Central memory CD4-positive, alpha-beta T cell (primary cell): ENCODE measurements around the gene CDYL2.

ENCODE experiments used
- DNase-seq: peaks from one replicate; pipeline ENCODE4 v3.0.0; 2022

Gene CDYL2

DNA sequence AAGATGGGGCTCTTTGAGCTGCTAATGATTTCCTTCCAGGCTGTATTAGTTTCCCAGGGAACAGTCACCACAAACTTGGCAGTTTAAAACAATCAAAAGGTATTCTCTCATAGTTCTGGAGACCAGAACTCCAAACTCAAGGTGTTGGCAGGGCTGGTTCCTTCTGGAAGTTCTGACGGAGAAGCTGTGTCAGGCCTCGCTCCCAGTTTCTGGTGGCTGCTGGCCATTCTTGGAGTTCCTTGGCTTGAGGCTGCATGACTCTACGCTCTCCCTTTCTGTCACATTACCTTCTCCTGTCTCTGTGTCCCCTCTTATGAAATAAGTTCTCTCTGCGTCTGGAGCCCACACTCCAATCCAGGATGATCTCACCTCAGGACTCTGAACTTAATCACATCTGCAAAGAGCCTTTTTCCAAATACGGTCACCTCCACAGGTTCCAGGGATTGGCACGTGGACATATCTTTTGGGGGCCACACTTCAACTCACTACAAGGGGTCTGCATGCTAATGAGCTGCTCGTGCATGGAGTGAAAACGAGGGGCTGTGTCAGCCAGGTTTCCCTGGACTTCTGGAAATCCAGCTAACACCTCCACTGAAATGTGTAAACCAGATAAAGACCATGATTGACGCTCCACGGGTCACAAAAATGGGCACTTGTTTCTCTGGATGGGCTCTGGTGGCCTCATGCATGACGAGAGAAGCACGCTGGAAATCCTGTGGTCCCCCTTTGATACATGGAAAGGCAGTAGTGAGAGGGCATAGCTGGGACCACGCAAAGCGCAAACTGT, 185.3 kb downstream of the CDYL2 start:
- DNase-seq, result no peak

DNA sequence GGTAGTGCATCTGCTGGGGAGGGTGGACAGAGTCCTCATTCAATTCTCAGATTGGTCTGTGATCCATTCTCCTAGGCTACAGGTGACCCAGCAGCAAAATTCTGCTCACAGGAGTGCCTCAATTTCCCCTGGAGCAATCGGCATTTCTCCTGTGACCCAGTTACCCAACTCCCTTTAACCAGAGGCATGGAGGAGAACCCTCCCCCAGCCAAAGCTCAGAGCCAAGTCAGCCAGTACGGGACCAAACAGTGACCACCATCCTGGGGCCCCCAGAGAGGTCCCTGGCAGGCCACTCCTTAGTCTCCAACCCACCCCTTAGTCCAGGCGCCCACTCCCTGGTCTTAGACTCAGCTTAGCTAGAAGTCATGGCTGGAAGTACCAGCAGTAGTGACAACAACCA, 188.0 kb downstream of the CDYL2 start:
- no peak for DNase-seq

DNA sequence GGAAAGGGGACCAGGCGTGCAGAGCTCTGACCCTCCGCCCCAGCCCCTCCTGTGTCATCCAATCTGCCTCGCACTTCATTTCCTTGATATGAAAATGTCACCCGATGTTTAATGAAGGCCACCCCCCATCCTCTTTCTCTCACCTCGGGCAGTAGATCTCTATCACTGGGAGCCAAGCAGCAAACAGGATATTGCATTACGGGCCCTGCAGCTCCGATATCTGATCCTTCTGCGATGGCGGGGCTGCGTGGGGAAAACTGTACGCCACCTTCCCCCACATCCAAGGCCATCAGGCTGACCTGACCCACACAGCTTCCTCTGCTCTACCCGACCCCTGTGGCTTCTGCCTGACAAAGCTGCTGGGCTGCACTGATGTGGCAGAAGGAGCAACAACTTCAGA, 188.7 kb downstream of the CDYL2 start:
- DNase-seq, result no peak

DNA sequence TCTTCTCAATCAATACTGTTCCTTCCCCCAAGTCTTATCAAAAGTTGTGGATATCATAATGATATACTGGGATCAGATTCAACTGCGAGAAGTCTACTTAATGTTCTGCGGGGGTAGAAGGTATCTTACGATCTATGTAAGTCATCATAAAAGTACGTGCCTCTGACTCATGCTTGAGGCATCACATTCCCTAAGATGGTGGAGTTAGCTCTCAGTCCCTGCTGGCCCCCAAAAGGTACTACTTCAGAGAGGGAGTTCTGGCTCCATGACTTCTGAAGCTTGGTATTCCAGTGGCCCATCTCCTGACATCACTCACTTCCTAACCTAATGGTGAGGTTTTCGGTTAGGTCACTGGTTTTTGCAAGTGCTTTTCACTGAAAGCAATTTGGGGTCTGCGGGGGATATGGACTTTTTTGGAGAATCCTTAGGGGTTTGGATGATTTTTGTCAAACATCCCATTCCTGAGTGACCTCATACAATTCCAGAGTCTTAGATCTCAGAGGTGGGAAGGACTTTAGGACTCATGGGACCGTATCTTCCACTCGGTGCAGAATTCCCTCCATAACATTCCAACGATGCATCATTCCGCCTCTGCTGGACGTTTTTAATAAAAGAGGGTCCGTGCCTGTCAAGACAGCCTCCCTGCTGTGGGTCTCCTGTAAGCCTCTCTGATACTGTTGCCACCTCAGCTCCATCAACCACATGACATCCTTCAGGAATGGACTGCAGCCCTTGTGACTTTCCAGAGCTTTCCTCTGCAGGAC, 189.3 kb downstream of the CDYL2 start:
- no peak for DNase-seq

DNA sequence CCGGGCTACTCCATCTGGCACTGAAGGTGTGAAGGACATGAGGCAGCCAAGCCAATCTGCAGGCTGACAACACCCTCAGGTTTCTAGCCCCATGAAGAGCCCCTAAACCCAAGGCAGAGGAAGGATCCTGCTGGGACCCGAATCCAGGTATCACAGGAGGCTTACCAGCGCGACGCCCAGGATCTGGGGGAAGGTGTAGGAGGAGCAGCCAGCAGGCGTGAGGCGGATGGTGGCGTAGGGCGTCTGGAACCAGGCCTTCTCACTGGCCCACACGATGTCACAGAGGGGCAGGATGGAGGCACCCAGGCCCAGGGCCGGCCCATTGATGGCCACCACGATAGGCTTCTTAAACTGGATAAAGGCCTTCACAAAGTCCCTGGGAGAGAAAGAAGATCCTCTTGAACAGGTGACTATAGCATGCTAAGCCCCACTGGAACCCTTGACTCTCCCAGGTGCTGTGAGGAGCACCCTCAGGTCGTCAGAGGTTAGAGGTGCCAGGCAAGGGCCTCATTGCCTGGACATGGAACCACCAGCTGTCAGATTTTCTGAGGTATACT, 191.9 kb downstream of the CDYL2 start:
- no peak for DNase-seq

DNA sequence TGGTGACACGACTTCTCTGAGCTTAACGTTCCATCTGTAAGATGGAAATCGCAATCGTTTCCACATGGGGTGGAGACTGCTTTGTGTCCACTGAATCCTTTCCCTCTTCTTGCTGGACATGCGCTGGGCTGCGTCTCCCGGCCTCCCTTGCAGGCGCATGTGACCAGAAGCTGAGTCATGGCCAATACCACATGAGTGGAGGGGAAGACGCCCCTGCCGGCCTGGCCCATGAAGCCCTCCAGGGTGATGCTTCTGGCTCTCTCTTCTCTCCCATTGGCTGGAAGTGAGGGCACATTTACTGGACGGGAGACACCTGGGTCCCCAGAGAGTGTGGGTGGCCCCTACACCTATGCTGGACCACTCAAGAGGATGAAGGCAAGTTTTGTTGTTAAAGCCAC, 192.5 kb downstream of the CDYL2 start:
- DNase-seq, result no peak

DNA sequence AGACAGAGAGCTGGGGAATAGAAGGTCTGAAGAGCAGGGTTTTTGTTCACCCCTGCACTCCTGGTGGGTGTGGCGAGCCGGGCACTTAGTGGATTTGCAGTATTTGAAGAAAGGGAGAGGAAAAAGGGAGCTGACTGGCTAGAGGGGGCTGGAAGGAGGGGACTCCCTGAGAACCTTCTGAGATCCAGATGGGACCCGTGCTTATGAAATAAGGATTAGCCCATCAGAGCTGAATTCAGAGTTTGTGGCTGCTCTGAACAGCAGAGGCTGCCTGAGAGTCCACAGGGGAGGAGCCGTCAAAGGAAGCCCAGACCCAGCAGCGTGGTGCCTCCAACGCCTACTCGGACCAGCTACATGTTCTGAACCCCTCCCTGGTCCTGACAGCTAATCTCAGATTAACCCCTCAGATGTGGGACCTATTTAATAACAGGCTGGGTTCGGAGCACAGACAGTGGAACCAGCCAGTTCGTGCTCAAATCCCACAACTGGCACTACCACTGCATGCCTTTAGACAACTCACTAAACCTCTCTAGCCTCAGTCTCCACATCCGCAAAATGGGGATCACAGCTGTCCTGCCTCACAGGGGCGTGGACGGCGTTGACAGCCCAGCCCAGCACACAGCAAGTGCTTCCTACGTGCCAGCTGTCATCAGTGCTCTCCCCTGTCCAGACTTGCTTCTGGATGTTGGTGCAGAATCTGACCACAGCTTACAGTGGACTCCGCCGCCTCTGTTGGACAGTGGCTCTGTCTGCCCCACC, 193.0 kb downstream of the CDYL2 start:
- no peak for DNase-seq

DNA sequence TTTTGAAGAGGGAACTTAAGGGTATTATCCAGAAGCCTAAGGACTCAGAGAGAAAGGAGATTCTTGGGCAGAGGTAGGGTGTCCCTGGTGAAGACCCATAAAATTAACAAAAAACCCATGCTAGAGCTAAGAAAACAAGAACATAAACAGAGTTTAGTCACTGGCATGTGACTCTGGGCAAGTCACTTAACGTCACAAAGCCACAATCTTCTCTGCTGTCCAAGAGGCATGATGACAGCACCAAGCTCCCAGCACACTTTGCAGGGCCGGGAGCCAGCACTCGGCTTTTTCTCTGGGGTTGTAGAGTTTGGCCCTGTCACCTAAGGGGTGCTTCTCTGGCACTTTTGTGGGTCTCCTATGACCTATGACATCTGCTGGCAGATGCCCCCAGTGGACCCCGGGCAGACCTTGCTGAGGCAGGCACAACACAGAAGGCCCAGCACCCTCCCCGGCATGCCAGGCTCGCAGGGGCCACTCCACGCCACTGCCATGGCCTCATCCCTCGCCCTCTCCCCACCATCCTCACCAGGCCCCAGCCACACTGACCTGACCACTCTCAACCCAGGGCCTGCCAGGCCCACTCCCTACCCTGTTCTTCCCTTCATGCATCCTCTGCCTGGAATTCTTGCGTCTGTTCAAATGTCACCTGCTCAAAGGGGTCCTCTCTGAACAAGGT, 193.8 kb downstream of the CDYL2 start:
- no peak for DNase-seq

DNA sequence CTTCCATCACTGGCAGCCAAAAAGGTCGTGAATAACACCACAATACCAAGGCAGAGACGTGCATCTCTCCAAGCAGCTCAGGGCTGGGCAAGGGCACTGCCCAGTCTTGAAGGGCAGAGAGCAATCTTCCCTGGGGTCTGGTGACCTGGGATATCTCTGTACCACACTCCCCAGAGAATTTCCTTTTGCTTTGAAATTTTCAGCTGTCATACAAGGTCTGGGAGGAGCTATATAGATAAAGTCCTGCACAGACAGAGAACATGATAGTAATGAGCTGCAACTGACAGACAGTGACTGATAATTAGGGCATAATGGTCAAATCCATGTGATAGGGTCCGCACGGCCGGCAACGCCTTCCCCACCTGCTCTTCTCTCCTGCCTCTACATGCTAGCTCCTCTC, 195.5 kb downstream of the CDYL2 start:
- DNase-seq, result no peak

DNA sequence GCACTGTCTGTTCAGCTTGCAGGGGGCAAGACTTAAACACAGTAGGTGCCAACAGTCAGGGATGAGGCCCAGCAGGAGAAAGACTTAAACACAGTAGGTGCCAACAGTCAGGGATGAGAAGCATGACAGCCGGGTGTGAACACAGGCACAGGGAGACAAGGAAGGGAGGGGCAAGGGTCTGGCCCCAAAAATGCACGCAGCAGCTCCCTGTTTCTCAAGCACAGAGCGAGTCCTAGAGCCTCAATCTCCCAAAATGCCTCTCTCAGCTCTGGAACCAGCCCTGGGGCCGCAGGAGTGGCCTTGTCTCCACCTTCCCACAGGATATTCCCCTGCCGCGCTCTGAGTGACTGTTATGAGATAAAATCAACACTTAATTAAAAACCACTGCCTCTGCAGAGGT, 197.2 kb downstream of the CDYL2 start:
- DNase-seq, result no peak

DNA sequence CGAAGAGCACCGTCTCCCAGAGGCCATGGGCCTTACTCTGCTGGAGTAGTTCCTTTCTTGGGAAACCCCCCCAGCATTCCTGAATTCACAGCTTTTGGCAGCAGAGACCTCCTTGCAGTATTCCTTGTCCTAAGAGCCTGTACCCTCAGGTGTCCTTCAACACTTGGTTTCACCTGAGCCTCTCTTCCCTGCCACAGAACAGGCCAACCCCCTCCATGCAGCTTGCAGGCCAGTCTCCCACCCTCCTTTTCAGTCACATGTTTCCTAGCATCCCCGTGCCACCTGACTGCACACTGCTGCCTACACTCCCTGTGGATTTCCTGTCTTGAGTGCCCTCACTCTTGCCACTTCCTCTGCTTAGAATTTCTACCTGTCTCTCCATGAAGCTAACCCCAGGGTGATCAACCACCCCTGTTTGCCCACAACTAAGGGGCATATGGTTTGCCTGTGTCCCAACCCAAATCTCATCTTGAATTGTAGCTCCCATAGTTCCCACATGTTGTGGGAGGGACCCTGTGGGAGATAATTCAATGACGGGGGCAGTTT, 198.1 kb downstream of the CDYL2 start:
- no peak for DNase-seq

DNA sequence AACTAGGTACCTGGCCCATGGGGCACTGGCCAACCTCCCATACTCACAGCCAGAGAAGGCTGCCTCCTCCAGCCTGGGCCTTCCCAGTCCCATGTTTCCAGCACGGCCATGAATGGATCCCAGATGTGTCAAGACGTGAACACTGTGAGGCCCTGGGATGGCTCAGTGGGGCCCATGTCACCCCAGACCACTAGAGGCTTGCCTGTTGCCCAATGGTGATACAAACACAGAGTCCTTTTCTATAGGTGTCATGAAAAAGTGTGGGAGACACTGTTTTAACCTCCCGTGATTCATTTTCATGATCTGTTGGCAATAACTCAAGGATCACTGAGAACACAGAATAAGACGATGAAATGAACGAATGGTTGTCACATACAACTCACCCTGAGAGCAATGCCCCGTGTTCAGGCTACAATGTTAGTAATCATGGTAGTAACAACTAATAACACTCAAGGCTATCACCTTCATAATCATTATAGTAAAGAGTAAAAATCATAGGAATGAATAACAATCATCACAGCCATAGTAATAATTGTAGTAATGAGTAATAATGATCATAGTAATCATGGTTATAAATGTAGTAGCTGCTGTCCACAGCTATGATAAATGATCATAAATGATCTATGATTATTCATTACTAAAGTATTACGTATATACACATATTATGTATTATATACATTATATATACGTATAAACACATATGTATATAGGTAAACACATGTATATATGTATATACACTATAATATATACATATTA, 199.6 kb downstream of the CDYL2 start:
- DNase-seq, result no peak

DNA sequence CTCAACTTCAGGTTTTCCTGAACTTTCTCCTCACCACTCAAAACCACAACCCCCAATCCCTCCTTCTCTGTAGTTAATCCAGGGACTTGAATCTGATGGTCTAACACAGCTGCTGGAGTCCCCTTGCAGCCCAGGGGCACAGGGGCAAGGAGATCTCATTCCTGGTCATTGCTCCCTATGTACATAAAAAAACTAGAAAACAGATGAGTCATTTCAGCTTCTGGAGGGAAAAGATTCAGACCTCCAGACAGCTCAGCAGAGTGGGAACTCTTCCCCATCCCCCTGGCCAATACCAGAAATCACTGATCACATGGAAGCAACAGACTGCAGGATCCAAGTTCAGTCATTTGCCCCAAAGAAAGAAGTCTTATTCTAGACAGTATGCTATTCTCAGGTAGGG, 201.5 kb downstream of the CDYL2 start:
- DNase-seq, result no peak

DNA sequence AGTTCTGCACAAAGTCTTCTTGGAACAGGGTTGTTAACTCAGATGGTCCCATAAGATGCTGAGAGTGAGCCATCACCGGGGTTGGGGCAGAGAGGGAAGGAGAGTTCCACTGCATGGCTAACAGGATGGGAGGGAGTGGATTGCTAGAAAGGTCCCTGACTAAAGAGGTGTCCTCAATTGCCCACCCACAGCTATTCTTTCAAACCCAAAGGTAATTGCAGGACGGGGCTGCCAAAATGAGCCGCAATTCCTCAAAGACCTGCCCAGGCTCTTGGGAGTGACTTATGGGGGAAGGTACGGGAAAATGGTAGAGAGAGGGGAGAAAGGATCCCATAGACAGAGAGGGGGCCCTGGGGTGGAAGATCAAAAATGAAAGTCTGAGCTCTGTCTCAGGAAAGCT, 203.2 kb downstream of the CDYL2 start:
- DNase-seq, result no peak

DNA sequence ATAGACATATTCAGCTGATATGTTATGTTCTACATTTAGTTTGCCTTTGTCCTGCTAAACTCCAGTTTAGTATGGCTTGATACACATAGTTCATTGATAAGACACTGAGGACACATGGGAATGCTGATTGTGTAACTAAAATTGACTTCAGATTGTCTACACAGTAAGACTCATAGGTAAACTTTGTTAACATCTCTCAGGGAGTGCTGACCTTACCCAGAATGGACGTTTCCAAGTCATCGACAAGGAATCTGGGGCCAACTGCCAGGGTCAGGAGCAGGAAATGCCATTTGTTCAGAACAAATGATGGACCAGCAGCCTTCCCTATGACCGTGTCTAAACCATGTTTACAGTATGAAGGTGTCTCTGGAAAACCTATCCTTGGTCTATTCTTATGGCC, 204.9 kb downstream of the CDYL2 start:
- no peak for DNase-seq

DNA sequence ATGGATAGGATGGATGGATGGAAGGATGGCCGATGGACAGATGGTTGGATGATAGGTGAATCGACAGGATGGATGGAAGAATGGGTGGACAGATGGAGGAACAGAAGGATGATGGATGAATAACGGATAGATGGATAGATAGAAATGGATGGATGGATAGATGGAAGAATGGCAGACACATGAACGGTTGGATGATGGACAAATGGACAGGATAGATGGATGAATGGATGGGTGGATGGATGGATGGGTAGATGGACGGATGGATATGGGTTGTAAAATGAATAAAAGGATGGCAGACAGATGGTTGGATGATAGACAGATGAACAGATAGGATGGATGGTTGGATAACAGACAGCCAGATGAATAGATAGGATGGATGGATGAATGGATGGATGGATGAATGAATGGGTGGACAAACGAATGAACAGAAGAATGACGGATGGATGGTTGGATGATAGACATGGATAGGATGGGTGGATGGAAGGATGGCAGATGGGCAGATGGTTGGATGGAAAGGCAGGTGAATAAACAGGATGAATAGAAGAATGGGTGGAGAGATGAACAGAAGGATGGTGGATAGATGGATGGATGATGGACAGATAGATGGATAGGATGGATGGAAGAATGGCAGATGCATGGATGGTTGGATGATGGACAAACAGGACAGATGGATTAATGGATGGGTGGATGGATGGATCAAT, 207.7 kb downstream of the CDYL2 start:
- no peak for DNase-seq

DNA sequence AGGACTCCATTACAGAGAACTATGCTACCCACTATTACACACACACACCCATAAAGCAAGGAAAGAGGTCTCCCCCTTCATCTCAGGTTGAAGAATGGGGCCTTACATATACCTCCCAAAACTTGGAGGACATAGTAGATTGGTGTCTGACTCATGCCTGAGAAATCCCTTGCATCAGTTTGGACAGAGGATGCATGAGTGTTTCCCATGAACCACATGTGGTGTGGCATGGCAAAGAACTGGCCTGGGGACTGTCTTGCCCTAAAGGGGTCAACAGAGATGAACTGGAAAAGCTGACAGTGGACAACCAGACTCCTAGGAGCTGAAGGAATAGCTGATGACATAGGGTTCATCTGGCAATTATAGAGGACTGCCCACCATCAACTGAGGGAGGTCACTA, 209.6 kb downstream of the CDYL2 start:
- no peak for DNase-seq

DNA sequence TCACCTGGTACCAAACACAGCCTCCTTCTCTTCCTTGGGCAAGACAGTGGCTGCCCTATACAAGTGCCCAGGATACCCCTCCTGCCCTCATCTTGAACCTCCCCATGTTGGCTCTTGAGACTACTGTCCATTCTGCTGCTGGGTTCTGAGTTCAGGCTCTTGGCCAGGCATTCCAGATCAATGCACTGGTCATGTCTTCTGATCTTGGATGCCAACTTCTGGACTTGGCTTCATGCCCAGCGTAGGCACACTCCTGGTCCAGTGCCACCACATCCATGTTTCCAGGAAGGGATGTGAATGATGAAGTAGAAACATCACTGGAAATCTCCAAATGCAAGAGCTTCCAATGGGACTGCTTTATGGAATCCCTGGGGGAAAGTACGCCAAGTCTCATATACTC, 212.1 kb downstream of the CDYL2 start:
- DNase-seq, result no peak

DNA sequence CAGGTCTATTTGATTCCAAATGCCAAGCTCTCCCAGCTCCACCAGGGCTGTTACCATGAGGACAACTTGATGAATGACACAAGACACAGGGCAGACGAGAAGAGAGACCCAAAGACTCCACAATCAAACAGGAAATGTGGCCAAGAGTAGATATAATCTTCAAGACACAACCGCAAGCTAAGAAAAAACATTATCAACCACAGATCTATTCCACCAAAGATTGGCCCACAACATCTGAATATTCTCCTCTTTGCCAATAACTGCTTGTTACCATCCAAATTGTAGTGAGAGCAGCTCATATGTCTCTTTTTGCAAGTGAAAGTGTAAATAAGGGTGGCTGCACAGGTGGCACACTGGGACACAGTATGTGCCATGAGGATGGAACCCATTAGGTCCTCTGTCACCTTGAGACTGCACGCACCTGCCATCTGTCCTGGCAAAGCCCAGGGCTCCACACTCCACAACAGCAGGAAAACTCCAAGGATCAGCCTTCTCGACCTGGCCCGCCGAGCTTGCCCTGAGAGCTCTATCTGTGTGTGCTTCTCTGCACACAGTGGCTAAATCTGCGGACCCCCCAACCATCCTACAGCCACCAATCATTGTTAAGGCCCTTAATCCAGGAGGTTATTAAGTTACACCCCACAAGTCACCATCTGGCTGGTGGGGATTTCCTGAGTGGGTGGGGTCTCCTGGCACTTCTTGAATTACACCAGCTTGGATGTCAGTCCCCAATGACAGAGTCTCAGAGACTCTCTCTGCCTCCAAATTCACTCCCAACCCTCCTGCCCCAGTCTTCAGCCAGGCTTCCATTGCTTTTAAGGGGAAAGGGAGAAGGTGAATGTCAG, 213.1 kb downstream of the CDYL2 start:
- DNase-seq, result peak; percentile 81

DNA sequence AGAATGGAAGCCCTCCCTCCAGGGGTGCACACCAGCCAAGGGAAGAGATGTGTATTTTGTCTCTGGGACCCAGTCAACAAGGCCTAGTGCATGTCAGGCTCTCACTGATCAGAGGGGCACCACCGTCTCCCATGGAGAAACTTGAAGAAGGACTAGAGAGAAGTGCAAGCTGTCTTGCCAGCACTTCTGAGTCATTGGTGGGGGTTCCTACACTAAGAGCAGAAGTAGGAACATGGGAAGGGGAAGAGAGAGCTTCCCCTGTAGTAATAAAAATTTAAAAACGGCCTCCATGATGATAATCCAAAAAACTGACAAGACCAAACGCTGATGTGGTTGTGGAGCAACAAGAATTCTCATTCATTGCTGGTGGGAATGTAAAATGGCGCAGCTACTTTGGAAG, 217.3 kb downstream of the CDYL2 start:
- no peak for DNase-seq
